Tibial artery (tissue), 4 donors: Measurements from ENCODE around the gene DOCK10.

Experiments used
- DNase-seq, 2 donors: peaks; one replicate each; pipeline ENCODE4 v3.0.0-alpha.2; 2019
- H3K27ac ChIP-seq, 2 donors: fragments of 200-600 bp; sonication (generic) in 1 of 2; 1 replicate in 1 of 2; 2 replicates in 1 of 2; pipeline ENCODE4 v1.5.1; 2018 to 2019; ENCODE audit warnings: mild to moderate bottlenecking in 1 of 2
- H3K27me3 ChIP-seq, 2 donors: fragments of 200-600 bp; sonication (generic) in 1 of 2; one replicate each; pipeline versions ENCODE4 v1.5.1 to v1.6.0; 2016 to 2019
- H3K36me3 ChIP-seq, 3 donors: fragments of 200-600 bp; sonication (generic) in 2 of 3; one replicate each; pipeline ENCODE4 v1.5.1; 2016 to 2019; ENCODE audit warnings: mild to moderate bottlenecking in 2 of 3
- H3K4me1 ChIP-seq, 4 donors: fragments of 200-600 bp; sonication (generic) in 2 of 4; 1 replicate in 3 of 4; 2 replicates in 1 of 4; pipeline ENCODE4 v1.5.1; 2016 to 2019
- H3K4me3 ChIP-seq, 2 donors: fragments of 200-600 bp; sonication (generic) in 1 of 2; 1 replicate in 1 of 2; 2 replicates in 1 of 2; pipeline ENCODE4 v1.5.1; 2018 to 2019; ENCODE audit warnings: mild to moderate bottlenecking in 2 of 2
- H3K9me3 ChIP-seq, 3 donors: fragments of 200-600 bp; sonication (generic) in 1 of 3; one replicate each; pipeline ENCODE4 v1.5.1; 2016 to 2019
- CTCF ChIP-seq, 2 experiments: fragments of 200-600 bp in 1 of 2; fragments of 450-650 bp in 1 of 2; IDR thresholded peaks; one replicate each; pipeline ENCODE4 v1.5.1; 2017 to 2019; ENCODE audit warnings: antibody characterized with exemption in 2 of 2, mild to moderate bottlenecking in 1 of 2, moderate library complexity in 1 of 2
- intact Hi-C: fragments of 100-400 bp; cut with DNase I; formaldehyde crosslinking; loops from one replicate; pipeline ENCODE4 v1.15.0; 2023; ENCODE audit warnings: low total_unique reads

DOCK10 gene

GRCh38 chr2:225083276-225083675 lies 41.0 kb upstream of the DOCK10 start:
- no peak for TF ChIP-seq CTCF (IDR thresholded peaks at IDR 0.05)
- intact Hi-C loops: no loop called here
- Histone ChIP-seq H3K36me3 (no peaks in the 10 kb centered on the region), H3K27ac (no peak overlapping the region), H3K9me3 (no peaks in the 10 kb centered on the region), H3K27me3 (no peaks in the 10 kb centered on the region), H3K4me1 (no peaks in the 10 kb centered on the region), H3K4me3 (no peak overlapping the region)
- DNase-seq: no peak

DNA sequence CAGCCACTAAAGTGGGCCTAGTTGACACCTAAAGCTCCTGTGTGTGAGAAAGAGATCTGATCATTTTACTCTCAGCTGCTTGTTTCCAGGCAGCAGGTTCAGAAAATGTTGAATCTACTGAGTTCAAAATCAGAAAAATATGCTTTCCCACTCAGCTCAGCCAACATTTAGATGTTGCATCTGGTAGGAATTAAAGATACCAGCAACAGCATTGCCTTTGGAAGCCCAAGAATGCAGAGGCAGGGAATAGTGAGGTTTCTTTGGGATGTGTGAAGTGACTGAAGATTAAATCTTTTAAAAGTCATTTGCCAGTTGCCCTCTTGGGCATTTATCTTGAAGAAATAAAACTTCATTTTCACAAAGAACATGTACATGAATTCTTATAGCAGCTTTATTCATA lies 33.9 kb upstream of the DOCK10 start:
- Histone ChIP-seq H3K4me1 (no peaks in the 10 kb centered on the region), H3K27me3 (no peaks in the 10 kb centered on the region), H3K36me3 (no peaks in the 10 kb centered on the region), H3K27ac (no peak overlapping the region), H3K9me3 (no peaks in the 10 kb centered on the region), H3K4me3 (no peak overlapping the region)
- intact Hi-C loops: no loop called here
- no peak for TF ChIP-seq CTCF (IDR thresholded peaks at IDR 0.05)
- no peak for DNase-seq

DNA sequence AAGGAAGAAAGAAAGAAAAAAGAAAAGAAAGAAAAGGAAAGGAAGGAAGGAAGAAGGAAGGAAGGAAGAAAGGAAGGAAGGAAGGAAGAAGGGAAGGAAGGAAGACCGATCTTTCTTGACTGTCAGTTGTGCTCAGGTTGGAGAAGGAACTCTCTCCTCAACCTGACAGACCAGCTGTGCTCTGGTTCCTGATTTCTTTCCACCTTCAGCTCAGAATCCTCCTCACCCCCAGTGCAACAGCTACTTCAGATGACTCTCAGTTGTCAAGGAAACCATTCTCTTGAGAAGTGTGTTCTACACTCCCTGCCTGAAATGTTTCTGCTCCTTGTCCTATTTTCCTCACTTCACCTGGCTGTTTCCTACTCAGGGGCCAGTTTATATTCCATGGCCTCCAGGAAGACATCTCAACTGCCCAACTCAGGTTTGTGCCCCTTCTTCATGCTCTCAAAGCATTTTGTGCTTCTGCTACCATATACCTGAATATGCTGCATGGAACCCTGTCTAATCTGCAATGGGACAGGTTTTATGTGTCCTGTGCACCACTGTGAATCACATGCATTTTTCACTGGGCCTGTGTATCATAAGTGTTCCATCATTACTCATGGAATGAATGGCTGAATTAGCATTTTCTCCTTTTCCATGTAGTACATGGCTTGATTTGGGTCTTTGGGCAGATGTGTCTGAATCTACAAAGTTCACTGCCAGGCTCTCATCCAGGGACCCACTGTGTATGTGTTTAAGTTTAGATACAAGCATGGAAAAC lies 32.8 kb upstream of the DOCK10 start:
- H3K27ac ChIP-seq: no peak overlapping the region
- no peak overlapping the region for H3K4me3 ChIP-seq
- no peak for TF ChIP-seq CTCF (IDR thresholded peaks at IDR 0.05)
- H3K9me3 ChIP-seq: no peaks in the 10 kb centered on the region
- H3K4me1 ChIP-seq: no peaks in the 10 kb centered on the region
- intact Hi-C loops: no loop called here
- no peak for DNase-seq
- H3K36me3 ChIP-seq: no peaks in the 10 kb centered on the region
- H3K27me3 ChIP-seq: no peaks in the 10 kb centered on the region

- no peaks in the 10 kb centered on the region for H3K27me3 ChIP-seq
- no peak overlapping the region for H3K4me3 ChIP-seq
- no peaks in the 10 kb centered on the region for H3K4me1 ChIP-seq
- H3K36me3 ChIP-seq: no peaks in the 10 kb centered on the region
- no peak overlapping the region for H3K27ac ChIP-seq
- DNase-seq: no peak
- intact Hi-C loops: no loop called here
- H3K9me3 ChIP-seq: no peaks in the 10 kb centered on the region
- TF ChIP-seq CTCF (IDR thresholded peaks at IDR 0.05): no peak
These were observed 32.1 kb upstream of the DOCK10 start for GRCh38 chr2:225074366-225074765.

DNA sequence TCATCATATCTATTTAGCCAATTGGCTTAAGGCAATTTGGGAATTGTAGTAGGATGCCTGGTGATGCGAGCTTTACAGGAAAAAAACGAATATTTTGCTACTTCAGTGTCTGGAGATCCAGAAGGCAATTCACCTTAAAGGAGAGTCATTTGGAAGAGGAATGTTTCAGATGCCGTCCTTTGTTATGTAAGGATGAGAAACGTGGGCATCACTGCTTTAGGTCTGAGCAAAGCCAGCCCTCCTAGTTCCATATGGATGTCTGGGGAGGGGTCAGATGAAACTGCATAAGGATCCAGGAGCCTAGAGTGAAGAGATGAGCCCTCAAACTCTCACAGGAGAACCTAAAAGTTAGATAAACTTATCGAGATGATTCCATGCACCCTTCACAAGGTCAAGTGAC lies 30.9 kb upstream of the DOCK10 start:
- intact Hi-C loops: no loop called here

More for the DNA sequence above, 30.9 kb upstream of the DOCK10 start:
- Histone ChIP-seq H3K4me3 (no peak overlapping the region), H3K27me3 (no peaks in the 10 kb centered on the region), H3K27ac (no peak overlapping the region), H3K9me3 (no peaks in the 10 kb centered on the region), H3K4me1 (no peaks in the 10 kb centered on the region), H3K36me3 (no peaks in the 10 kb centered on the region)
- no peak for TF ChIP-seq CTCF (IDR thresholded peaks at IDR 0.05)
- DNase-seq: no peak
